Neural progenitor cell (in vitro differentiated cells): ENCODE results near the gene USP35. TPM values are rescaled to one million over a fixed set of nuclear protein-coding genes. Genes with fewer than 3 reads are reported as not detected.

ENCODE experiments used
- DNase-seq: peaks from one replicate; pipeline ENCODE4 v3.0.0-alpha.2; 2016; ENCODE audit warnings: low spot score
- H2AFZ ChIP-seq: fragments of 200-600 bp; sonication (generic); replicated peaks from 2 replicates; pipeline ENCODE4 v1.6.1; 2016; ENCODE audit warnings: antibody characterized with exemption
- H3F3A ChIP-seq: fragments of 200-600 bp; sonication (generic); 2 replicates; pipeline ENCODE4 v1.6.1; 2016; ENCODE audit warnings: antibody characterized with exemption, low read depth
- H3K27ac ChIP-seq: fragments of 200-600 bp; sonication (generic); 2 replicates; pipeline ENCODE4 v1.5.1; 2016; ENCODE audit warnings: mild to moderate bottlenecking
- H3K27me3 ChIP-seq: fragments of 200-600 bp; sonication (generic); 2 replicates; pipeline ENCODE4 v1.6.1; 2016; ENCODE audit warnings: mild to moderate bottlenecking, moderate library complexity
- H3K36me3 ChIP-seq: fragments of 200-600 bp; sonication (generic); 2 replicates; pipeline ENCODE4 v1.5.1; 2016
- H3K4me1 ChIP-seq: fragments of 200-600 bp; sonication (generic); 2 replicates; pipeline ENCODE4 v1.6.1; 2016; ENCODE audit warnings: mixed run types
- H3K4me2 ChIP-seq: fragments of 200-600 bp; sonication (generic); 2 replicates; pipeline ENCODE4 v1.6.1; 2016
- H3K4me3 ChIP-seq: fragments of 200-600 bp; sonication (generic); 2 replicates; pipeline ENCODE4 v1.5.1; 2016
- H3K79me2 ChIP-seq: fragments of 200-600 bp; sonication (generic); 2 replicates; pipeline ENCODE4 v1.6.1; 2016; ENCODE audit warnings: low read depth
- H3K9ac ChIP-seq: fragments of 200-600 bp; sonication (generic); 2 replicates; pipeline ENCODE4 v1.6.1; 2016
- H3K9me3 ChIP-seq: fragments of 200-600 bp; sonication (generic); 2 replicates; pipeline ENCODE4 v1.5.1; 2016; ENCODE audit warnings: low read depth
- H4K20me1 ChIP-seq: fragments of 200-600 bp; sonication (generic); 2 replicates; pipeline ENCODE4 v1.6.1; 2016; ENCODE audit warnings: low read depth
- H3K27ac Mint-ChIP-seq: 3 replicates; pipeline ENCODE4 v1.8.0; 2021; ENCODE audit warnings: mixed read lengths
- H3K27me3 Mint-ChIP-seq: 2 replicates; pipeline ENCODE4 v1.8.0; 2022; ENCODE audit warnings: low read depth, mild to moderate bottlenecking, inconsistent platforms, moderate library complexity, mixed read lengths; ENCODE audit not compliant: insufficient read depth
- H3K36me3 Mint-ChIP-seq: 3 replicates; pipeline ENCODE4 v1.8.0; 2021; ENCODE audit warnings: mixed read lengths
- H3K4me1 Mint-ChIP-seq: 3 replicates; pipeline ENCODE4 v1.8.0; 2021; ENCODE audit warnings: mixed read lengths
- H3K4me3 Mint-ChIP-seq: 3 replicates; pipeline ENCODE4 v1.8.0; 2021; ENCODE audit warnings: mild to moderate bottlenecking, moderate library complexity, mixed read lengths
- H3K9me3 Mint-ChIP-seq: 3 replicates; pipeline ENCODE4 v1.8.0; 2020; ENCODE audit warnings: mixed read lengths
- CTCF ChIP-seq: fragments of 200-600 bp; sonication (generic); IDR thresholded peaks from 2 replicates; pipeline ENCODE4 v1.5.1; 2017; ENCODE audit warnings: antibody characterized with exemption, mild to moderate bottlenecking
- EZH2 ChIP-seq: fragments of 200-600 bp; sonication (generic); IDR thresholded peaks from 2 replicates; pipeline ENCODE4 v1.6.1; 2017; ENCODE audit warnings: antibody characterized with exemption, mild to moderate bottlenecking, moderate library complexity
- EZH2phosphoT487 ChIP-seq: fragments of 200-600 bp; sonication (generic); IDR thresholded peaks from 2 replicates; pipeline ENCODE4 v1.6.1; 2017; ENCODE audit warnings: antibody characterized with exemption
- total RNA-seq: library from RNA; depleted of rRNA; stranded (reverse); fragments of >200 nt; gene quantifications from 2 replicates; pipeline ENCODE4 v1.2.3, GENCODE V29; 2015; ENCODE audit warnings: low replicate concordance

The USP35 gene
- total RNA-seq, 1 donor from 2014 or later = 4.2 TPM

GRCh38 chr11:78259777-78260487 is 71.2 kb downstream of the USP35 start:
- DNase-seq = no peak
- H3K9me3 Mint-ChIP-seq = no peaks in the 10 kb centered on the region
- peaks cover 4% of the 10 kb centered on the region for H4K20me1 ChIP-seq
- no peak overlapping the region for H3K4me2 ChIP-seq
- H3F3A ChIP-seq = no peaks in the 10 kb centered on the region
- H3K27ac ChIP-seq = no peak overlapping the region
- H3K27me3 Mint-ChIP-seq = no peaks in the 10 kb centered on the region
- H3K79me2 ChIP-seq = no peaks in the 10 kb centered on the region
- no peak overlapping the region for H3K9ac ChIP-seq
- H3K9me3 ChIP-seq = no peaks in the 10 kb centered on the region
- H3K4me3 Mint-ChIP-seq = no peak overlapping the region
- H3K27me3 ChIP-seq = no peaks in the 10 kb centered on the region
- H3K36me3 ChIP-seq = no peaks in the 10 kb centered on the region
- H2AFZ ChIP-seq = no peak overlapping the region
- H3K36me3 Mint-ChIP-seq = peaks cover 2% of the 10 kb centered on the region
- TF ChIP-seq EZH2 (no peak), EZH2phosphoT487 (no peak), CTCF (no peak)
- H3K4me1 Mint-ChIP-seq = peaks cover 7% of the 10 kb centered on the region
- peaks cover 5% of the 10 kb centered on the region for H3K4me1 ChIP-seq
- H3K4me3 ChIP-seq = no peak overlapping the region
- H3K27ac Mint-ChIP-seq = no peak overlapping the region

- H3K9ac ChIP-seq = no peak overlapping the region
- peaks cover 4% of the 10 kb centered on the region for H4K20me1 ChIP-seq
- DNase-seq = no peak
- no peak overlapping the region for H3K4me3 ChIP-seq
- H2AFZ ChIP-seq = no peak overlapping the region
- H3F3A ChIP-seq = no peaks in the 10 kb centered on the region
- H3K4me1 Mint-ChIP-seq = peaks cover 6% of the 10 kb centered on the region
- no peaks in the 10 kb centered on the region for H3K79me2 ChIP-seq
- no peaks in the 10 kb centered on the region for H3K27me3 Mint-ChIP-seq
- no peaks in the 10 kb centered on the region for H3K9me3 Mint-ChIP-seq
- no peaks in the 10 kb centered on the region for H3K9me3 ChIP-seq
- H3K36me3 Mint-ChIP-seq = peaks cover 2% of the 10 kb centered on the region
- no peak overlapping the region for H3K27ac Mint-ChIP-seq
- peaks cover 5% of the 10 kb centered on the region for H3K4me1 ChIP-seq
- H3K27me3 ChIP-seq = no peaks in the 10 kb centered on the region
- no peaks in the 10 kb centered on the region for H3K36me3 ChIP-seq
- H3K4me2 ChIP-seq = no peak overlapping the region
- H3K4me3 Mint-ChIP-seq = no peak overlapping the region
- TF ChIP-seq EZH2phosphoT487 (no peak), CTCF (no peak), EZH2 (no peak)
- H3K27ac ChIP-seq = no peak overlapping the region
Observed at GRCh38 chr11:78261367-78261766, 72.6 kb downstream of the USP35 start.

GRCh38 chr11:78261828-78262227 is 73.1 kb downstream of the USP35 start:
- H3K36me3 ChIP-seq = no peaks in the 10 kb centered on the region
- no peaks in the 10 kb centered on the region for H3K9me3 ChIP-seq
- no peak overlapping the region for H3K9ac ChIP-seq
- no peak overlapping the region for H3K4me3 Mint-ChIP-seq
- no peaks in the 10 kb centered on the region for H3K79me2 ChIP-seq
- no peaks in the 10 kb centered on the region for H3K27me3 ChIP-seq
- H3K4me1 ChIP-seq = peaks cover 7% of the 10 kb centered on the region
- no peak overlapping the region for H3K4me2 ChIP-seq
- no peak overlapping the region for H3K27ac ChIP-seq
- no peak overlapping the region for H3K4me3 ChIP-seq
- no peak overlapping the region for H3K27ac Mint-ChIP-seq
- H2AFZ ChIP-seq = no peak overlapping the region
- H4K20me1 ChIP-seq = peaks cover 4% of the 10 kb centered on the region
- no peak for DNase-seq
- H3F3A ChIP-seq = no peaks in the 10 kb centered on the region
- H3K27me3 Mint-ChIP-seq = no peaks in the 10 kb centered on the region
- peaks cover 2% of the 10 kb centered on the region for H3K36me3 Mint-ChIP-seq
- peaks cover 5% of the 10 kb centered on the region for H3K4me1 Mint-ChIP-seq
- no peak for TF ChIP-seq EZH2
- no peak for TF ChIP-seq CTCF
- no peak for TF ChIP-seq EZH2phosphoT487
- no peaks in the 10 kb centered on the region for H3K9me3 Mint-ChIP-seq
